ENCODE data around the gene SLC48A1. TPM values are rescaled to one million over a fixed set of nuclear protein-coding genes. Genes with fewer than 3 reads are reported as not detected.

SLC48A1 gene
- total RNA-seq, 1 donor from 2014 or later: 11.5 TPM

DNA sequence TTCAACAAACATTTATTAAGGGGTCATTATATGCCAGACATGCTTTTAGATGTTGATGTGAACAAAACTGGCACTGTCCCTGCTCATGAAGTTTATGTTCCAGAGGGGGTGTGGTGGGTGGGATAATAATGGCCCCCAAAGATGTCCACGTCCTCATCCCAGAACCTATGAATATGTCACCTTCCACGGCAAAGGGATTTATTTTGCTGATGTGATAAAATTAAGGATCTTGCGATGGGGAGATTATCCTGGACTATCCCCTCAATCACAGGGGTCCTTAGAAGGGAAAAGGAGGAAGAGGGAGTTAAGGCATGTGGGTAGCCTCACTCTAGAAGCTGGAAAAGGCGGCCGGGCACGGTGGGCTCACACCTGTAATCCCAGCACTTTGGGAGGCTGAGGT lies 1.7 kb upstream of the SLC48A1 start:
- H3K4me3 Mint-ChIP-seq (ENCODE audit: unreplicated experiment): no peak overlapping the region
- TF ChIP-seq, protein P1, sequence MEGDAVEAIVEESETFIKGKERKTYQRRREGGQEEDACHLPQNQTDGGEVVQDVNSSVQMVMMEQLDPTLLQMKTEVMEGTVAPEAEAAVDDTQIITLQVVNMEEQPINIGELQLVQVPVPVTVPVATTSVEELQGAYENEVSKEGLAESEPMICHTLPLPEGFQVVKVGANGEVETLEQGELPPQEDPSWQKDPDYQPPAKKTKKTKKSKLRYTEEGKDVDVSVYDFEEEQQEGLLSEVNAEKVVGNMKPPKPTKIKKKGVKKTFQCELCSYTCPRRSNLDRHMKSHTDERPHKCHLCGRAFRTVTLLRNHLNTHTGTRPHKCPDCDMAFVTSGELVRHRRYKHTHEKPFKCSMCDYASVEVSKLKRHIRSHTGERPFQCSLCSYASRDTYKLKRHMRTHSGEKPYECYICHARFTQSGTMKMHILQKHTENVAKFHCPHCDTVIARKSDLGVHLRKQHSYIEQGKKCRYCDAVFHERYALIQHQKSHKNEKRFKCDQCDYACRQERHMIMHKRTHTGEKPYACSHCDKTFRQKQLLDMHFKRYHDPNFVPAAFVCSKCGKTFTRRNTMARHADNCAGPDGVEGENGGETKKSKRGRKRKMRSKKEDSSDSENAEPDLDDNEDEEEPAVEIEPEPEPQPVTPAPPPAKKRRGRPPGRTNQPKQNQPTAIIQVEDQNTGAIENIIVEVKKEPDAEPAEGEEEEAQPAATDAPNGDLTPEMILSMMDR (IDR thresholded peaks at IDR 0.05): no peak
- no peak for DNase-seq (ENCODE audit: low spot score)
- H3K9me3 Mint-ChIP-seq (ENCODE audit: low read depth): no peaks in the 10 kb centered on the region
- H3K4me1 Mint-ChIP-seq (ENCODE audit: low read depth): peaks cover 24% of the 10 kb centered on the region
- H3K36me3 Mint-ChIP-seq (ENCODE audit: low read depth): no peaks in the 10 kb centered on the region
- no peaks in the 10 kb centered on the region for H3K27me3 Mint-ChIP-seq (ENCODE audit: low read depth)
- H3K27ac Mint-ChIP-seq (ENCODE audit: unreplicated experiment): no peak overlapping the region

DNA sequence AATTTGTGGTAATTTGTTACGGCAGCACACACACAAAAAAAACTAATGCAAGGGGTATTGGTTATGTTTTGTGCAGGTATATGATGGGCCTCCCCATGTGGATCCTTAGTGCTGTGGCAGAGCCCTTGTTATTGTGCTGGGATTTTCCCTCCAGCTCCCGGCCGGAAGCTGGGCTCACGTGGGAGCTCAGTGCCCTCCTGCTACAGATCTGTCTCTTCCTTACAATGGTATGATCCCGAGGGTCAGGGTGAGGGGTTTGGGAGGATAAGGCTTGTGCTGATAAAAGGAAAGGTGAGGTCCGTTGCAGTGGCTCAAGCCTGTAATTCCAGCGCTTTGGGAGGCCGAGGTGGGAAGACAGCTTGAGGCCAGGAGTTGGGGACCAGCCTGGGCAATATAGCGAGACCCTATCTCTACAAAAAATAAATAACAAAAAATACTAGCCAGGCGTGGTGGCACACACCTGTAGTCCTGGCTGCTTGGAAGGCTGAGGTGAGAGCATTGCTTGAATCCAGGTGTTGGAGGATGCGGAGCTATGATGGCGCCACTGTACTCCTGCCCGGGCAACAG lies 861 bp upstream of the SLC48A1 start:
- DNase-seq (ENCODE audit: low spot score): no peak
- no peak overlapping the region for H3K27ac Mint-ChIP-seq (ENCODE audit: unreplicated experiment)
- H3K9me3 Mint-ChIP-seq (ENCODE audit: low read depth): no peaks in the 10 kb centered on the region
- peaks cover 32% of the 10 kb centered on the region for H3K4me1 Mint-ChIP-seq (ENCODE audit: low read depth)
- H3K27me3 Mint-ChIP-seq (ENCODE audit: low read depth): no peaks in the 10 kb centered on the region
- no peaks in the 10 kb centered on the region for H3K36me3 Mint-ChIP-seq (ENCODE audit: low read depth)
- TF ChIP-seq, protein P1 (IDR thresholded peaks at IDR 0.05): no peak
- peak overlapping the region; percentile 67 for H3K4me3 Mint-ChIP-seq (ENCODE audit: unreplicated experiment)

DNA sequence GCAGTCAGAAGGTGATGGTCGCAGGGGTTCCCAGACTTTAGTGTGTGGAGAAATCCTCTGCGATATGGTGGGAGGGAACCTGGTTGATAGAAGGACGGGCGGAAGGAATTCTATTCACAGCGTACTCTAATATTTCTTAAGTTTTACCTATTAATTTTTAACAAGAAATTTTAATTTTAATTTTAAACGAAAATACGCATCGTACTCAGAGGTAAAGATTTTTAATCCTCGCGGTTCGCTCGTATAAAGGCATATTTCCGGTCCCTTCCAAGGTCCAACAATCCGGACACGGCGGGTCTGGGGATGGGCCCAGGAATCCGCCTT lies 338 bp upstream of the SLC48A1 start:
- H3K4me1 Mint-ChIP-seq (ENCODE audit: low read depth): peaks cover 27% of the 10 kb centered on the region
- peak overlapping the region; percentile 67 for H3K4me3 Mint-ChIP-seq (ENCODE audit: unreplicated experiment)
- no peak overlapping the region for H3K27ac Mint-ChIP-seq (ENCODE audit: unreplicated experiment)
- TF ChIP-seq, protein P1 (IDR thresholded peaks at IDR 0.05): no peak
- H3K36me3 Mint-ChIP-seq (ENCODE audit: low read depth): no peaks in the 10 kb centered on the region
- no peaks in the 10 kb centered on the region for H3K27me3 Mint-ChIP-seq (ENCODE audit: low read depth)
- DNase-seq (ENCODE audit: low spot score): no peak
- no peaks in the 10 kb centered on the region for H3K9me3 Mint-ChIP-seq (ENCODE audit: low read depth)

DNA sequence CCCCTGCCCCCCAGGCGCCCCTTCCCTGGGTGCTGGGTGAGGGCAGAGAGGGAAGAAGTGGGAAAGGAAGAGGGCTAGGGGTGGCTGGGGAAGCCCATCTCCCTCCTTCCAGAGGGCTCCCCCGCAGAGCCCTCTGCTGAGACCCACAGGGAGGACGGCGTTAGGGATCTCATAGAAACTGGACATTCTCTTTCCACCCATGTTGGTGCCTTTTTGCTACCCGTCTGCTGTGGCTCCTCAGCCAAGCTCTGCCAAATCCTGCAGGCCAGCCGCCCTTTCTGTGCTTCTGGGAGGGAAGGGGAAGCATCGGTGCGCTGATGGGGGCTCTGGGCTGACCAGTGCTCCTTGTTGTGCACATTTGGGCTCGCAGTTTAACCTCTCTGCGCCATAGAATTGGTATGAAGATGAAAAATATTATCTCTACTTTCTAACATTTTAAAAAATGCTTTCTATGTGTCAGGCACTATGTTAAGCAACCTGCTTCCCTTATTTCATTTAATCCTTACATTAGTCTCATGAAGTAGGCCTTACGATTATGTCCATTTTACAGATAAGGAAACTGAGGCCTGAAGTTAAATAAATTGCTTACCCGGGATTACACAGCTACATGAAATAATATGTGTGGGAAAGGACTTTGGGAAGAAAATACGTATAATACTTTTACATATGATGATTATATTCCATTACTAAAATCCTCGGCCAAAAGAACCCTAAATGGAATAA lies 981 bp downstream of the SLC48A1 start:
- Mint-ChIP-seq H3K4me3 (ENCODE audit: unreplicated experiment) (peak overlapping the region; percentile 81), H3K27me3 (ENCODE audit: low read depth) (no peaks in the 10 kb centered on the region), H3K9me3 (ENCODE audit: low read depth) (no peaks in the 10 kb centered on the region), H3K27ac (ENCODE audit: unreplicated experiment) (no peak overlapping the region), H3K36me3 (ENCODE audit: low read depth) (no peaks in the 10 kb centered on the region), H3K4me1 (ENCODE audit: low read depth) (peaks cover 29% of the 10 kb centered on the region)
- TF ChIP-seq, protein P1 (IDR thresholded peaks at IDR 0.05): no peak
- DNase-seq (ENCODE audit: low spot score): no peak

DNA sequence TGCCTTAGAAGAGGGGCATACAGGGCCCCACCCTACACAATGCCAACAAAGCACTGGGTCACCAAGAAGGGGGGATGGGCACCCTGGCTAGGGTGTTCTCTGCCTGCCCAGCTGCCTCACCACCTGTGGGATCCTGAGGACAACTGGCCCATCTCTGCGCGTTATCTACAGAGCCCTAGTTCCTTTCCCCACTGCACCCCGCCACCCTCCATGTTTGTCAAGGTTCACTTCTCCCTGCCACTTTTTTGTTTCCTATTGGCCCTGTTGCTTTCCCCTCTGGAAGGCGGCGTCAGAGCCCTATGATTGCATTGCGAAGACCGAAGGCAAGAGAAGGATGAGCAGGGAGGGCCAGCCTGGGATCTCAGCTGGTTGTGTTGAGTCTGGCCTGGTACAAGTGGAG lies 1.6 kb downstream of the SLC48A1 start:
- no peak for DNase-seq (ENCODE audit: low spot score)
- Mint-ChIP-seq H3K4me1 (ENCODE audit: low read depth) (peaks cover 32% of the 10 kb centered on the region), H3K36me3 (ENCODE audit: low read depth) (no peaks in the 10 kb centered on the region), H3K4me3 (ENCODE audit: unreplicated experiment) (no peak overlapping the region), H3K27ac (ENCODE audit: unreplicated experiment) (no peak overlapping the region), H3K9me3 (ENCODE audit: low read depth) (no peaks in the 10 kb centered on the region), H3K27me3 (ENCODE audit: low read depth) (no peaks in the 10 kb centered on the region)
- TF ChIP-seq, protein P1 (IDR thresholded peaks at IDR 0.05): no peak
